LNCaP clone FGC (cell line): ENCODE measurements around the gene BCL11A.
A peak's percentile ranks its signal among the peaks of the same experiment; 100 is the strongest.

ENCODE experiments used
- DNase-seq: peaks from one replicate; pipeline ENCODE4 v3.0.0-alpha.2; 2011; ENCODE audit warnings: low read depth
- H3K4me3 ChIP-seq: 2 replicates; pipeline ENCODE4 v1.5.1; 2011; ENCODE audit warnings: mild to moderate bottlenecking, low read depth, low read length, control low read depth
- CTCF ChIP-seq: IDR thresholded peaks from 2 replicates; pipeline ENCODE4 v1.5.1; 2012; ENCODE audit warnings: mild to moderate bottlenecking; ENCODE audit not compliant: control insufficient read depth, insufficient read depth; ENCODE audit errors: extremely low read depth

BCL11A gene

DNA sequence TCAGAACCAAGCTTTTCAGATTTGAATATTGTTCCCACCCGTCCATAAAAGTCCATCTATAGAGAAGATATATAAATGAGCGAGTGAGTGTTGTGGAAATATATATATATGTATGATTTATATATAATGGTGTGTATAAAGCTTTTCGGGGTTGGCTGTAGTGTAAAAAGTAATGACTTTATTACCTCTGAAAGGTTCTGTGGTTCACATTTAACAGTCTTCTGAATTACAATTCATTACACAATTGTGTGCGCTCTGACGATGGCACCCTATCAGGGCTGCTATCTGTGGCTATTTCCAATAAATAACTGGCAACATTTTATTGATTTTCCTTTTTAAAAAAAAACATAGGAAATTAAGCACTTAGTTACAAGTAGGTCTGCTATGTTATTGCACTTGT is 2.7 kb upstream of the BCL11A start:
- no peak for DNase-seq
- H3K4me3 ChIP-seq: no peak overlapping the region
- no peak for TF ChIP-seq CTCF

- H3K4me3 ChIP-seq: no peak overlapping the region
- DNase-seq: no peak
- no peak for TF ChIP-seq CTCF
Observed at GRCh38 chr2:60555783-60556139, 2.3 kb upstream of the BCL11A start.

DNA sequence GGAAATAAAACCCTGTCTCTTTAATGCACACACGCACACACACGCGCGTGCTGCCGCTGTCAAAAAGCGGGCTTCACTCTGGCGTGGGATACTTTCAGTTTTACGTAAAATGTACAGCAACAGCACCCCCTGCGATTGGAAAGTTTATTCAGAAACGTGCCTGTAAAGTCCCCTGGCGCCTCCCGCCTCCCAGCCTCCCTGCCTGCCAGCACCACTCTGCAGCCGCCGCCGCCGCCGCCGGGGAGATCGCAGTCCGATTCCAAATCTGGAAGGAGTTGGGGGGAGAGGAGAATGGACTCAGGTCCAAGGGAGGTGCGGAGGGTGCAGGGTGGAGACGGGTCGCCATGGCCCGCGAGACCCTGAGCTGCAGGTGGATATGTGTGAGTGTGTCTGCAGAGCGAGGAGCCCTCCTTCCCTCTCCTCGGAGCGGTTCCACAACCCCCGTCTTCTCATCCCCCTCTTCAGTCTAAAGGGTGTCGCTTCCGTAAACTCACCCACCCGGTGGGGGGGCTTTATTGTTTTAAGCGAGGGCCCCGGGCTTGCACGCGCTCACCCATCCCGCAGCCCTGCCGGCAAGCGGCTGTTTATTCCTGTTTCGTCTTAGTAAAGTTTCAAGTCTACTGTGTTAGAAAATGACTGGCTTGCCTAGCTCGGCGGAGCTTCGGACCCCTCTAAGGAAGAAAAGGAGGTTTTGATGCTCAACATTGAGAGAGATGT is 1.8 kb upstream of the BCL11A start:
- DNase-seq: no peak
- peak; percentile 24; the same call in 1 of the 2 replicates for TF ChIP-seq CTCF
- H3K4me3 ChIP-seq: peak overlapping the region; percentile 47

GRCh38 chr2:60554646-60555065 is 1.2 kb upstream of the BCL11A start:
- no peak for TF ChIP-seq CTCF
- peak overlapping the region; percentile 47 for H3K4me3 ChIP-seq
- DNase-seq: no peak

GRCh38 chr2:60554074-60554645 is 706 bp upstream of the BCL11A start:
- no peak for DNase-seq
- TF ChIP-seq CTCF: no peak
- H3K4me3 ChIP-seq: peak overlapping the region; percentile 47

DNA sequence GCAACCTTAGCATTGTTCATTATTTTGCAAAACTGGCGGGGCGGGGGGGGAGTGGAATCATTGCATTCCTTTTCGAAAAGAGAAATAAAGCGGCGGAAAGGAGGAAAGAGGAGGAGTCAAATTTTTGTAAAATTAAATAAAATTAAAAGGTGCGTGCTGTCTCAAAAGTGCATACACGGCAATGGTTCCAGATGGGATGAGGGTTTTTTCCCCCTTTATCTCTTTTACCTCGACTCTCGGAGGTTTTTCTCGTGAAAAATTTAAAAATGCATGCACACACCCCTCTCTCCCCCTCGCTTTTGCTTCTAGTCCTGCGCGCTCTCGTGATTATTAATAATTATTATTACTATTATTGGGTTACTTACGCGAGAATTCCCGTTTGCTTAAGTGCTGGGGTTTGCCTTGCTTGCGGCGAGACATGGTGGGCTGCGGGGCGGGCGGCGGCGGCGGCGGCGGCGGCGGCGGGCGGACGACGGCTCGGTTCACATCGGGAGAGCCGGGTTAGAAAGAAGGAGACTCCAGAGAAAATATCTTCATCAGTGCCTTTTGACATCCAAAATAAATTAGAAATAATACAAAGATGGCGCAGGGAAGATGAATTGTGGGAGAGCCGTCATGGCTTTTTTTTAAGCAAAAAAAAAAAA is 481 bp downstream of the BCL11A start:
- H3K4me3 ChIP-seq: 0 out of 2 replicates have a peak overlapping the region, but pooled peaks have one; percentile 13
- no peak for TF ChIP-seq CTCF
- DNase-seq: no peak
